Duodenal mucosa (tissue), 2 donors: ENCODE data around the gene ZIC4.

Experiments used
- H3K27ac ChIP-seq: one replicate; pipeline ENCODE4 v1.7.0; 2013; ENCODE audit warnings: low read depth, low read length
- H3K27me3 ChIP-seq, 2 donors: one replicate each; pipeline ENCODE4 v1.7.0; 2013; ENCODE audit warnings: low read length in 2 of 2, control low read depth in 1 of 2; ENCODE audit not compliant: insufficient read depth in 2 of 2, control insufficient read depth in 1 of 2
- H3K36me3 ChIP-seq, 2 donors: one replicate each; pipeline ENCODE4 v1.7.0; 2013; ENCODE audit warnings: low read length in 2 of 2, control low read depth in 1 of 2; ENCODE audit not compliant: insufficient read depth in 2 of 2, control insufficient read depth in 1 of 2
- H3K4me1 ChIP-seq, 2 donors: one replicate each; pipeline ENCODE4 v1.7.0; 2013; ENCODE audit warnings: low read length in 2 of 2, control low read depth in 1 of 2; ENCODE audit not compliant: insufficient read depth in 2 of 2, control insufficient read depth in 1 of 2
- H3K4me3 ChIP-seq, 2 donors: one replicate each; pipeline ENCODE4 v1.7.0; 2013; ENCODE audit warnings: low read length in 2 of 2, low read depth in 1 of 2
- H3K9ac ChIP-seq, 2 donors: one replicate each; pipeline ENCODE4 v1.7.0; 2013; ENCODE audit warnings: low read length in 2 of 2, low read depth in 1 of 2
- H3K9me3 ChIP-seq, 2 donors: one replicate each; pipeline ENCODE4 v1.7.0; 2013; ENCODE audit warnings: low read length in 2 of 2, control low read depth in 1 of 2; ENCODE audit not compliant: control insufficient read depth in 1 of 2

The ZIC4 gene

DNA sequence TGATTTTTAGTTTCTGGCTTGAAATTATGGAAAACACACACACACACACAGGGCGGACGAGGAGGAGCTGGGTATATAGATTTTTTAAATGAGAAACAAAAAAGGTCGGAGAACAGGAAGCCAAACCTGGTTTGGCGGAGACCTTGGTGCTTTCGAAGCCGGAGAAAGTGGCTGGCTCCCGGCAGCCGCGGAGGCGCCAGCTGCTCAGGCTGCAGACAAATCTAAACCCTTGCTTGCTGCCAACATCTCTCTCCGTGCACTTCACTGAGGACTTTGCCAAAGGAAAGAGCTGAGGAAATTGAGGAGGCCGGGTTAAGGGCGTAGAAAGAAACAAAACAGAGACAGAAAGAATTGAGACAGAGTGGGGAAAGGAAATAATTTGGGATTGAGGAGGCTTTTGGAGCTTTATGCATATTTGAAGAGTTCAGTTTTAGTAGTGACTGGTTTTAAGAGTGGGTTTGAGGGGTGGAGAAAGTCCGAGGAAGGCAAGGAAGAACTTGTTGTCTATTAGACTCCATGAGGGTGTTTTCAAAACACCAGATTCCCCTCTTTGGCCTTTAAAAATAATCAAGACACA is 5.0 kb upstream of the ZIC4 start:
- Histone ChIP-seq H3K9me3 (no peaks in the 10 kb centered on the region), H3K4me1 (peaks cover 5 to 9% of the 10 kb centered on the region in 2 donors), H3K36me3 (no peaks in the 10 kb centered on the region), H3K4me3 (peak overlapping the region; percentile 50 to 59), H3K27ac (no peak overlapping the region), H3K9ac (no peak overlapping the region), H3K27me3 (peaks cover 76 to 89% of the 10 kb centered on the region in 2 donors)

DNA sequence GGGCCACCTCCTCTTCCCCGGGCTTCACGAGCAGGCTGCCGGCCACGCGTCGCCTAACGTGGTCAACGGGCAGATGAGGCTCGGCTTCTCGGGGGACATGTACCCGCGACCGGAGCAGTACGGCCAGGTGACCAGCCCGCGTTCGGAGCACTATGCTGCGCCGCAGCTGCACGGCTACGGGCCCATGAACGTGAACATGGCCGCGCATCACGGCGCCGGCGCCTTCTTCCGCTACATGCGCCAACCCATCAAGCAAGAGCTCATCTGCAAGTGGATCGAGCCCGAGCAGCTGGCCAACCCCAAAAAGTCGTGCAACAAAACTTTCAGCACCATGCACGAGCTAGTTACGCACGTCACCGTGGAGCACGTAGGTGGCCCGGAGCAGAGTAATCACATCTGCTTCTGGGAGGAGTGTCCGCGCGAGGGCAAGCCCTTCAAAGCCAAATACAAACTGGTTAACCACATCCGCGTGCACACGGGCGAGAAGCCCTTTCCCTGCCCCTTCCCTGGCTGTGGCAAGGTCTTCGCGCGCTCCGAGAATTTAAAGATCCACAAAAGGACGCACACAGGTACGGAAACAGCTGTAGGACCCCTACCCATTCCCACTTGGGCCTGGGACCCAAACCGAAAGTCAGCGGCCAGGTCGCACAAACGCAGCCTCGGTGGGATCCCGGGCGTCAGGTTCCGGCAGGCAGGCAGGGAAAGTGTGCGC is 4.3 kb upstream of the ZIC4 start:
- H3K9ac ChIP-seq: no peak overlapping the region
- no peaks in the 10 kb centered on the region for H3K36me3 ChIP-seq
- no peaks in the 10 kb centered on the region for H3K9me3 ChIP-seq
- no peak overlapping the region for H3K27ac ChIP-seq
- H3K4me1 ChIP-seq: peaks cover 5 to 9% of the 10 kb centered on the region in 2 donors
- peak overlapping the region; percentile 50 to 59 for H3K4me3 ChIP-seq
- H3K27me3 ChIP-seq: peaks cover 82 to 91% of the 10 kb centered on the region in 2 donors

DNA sequence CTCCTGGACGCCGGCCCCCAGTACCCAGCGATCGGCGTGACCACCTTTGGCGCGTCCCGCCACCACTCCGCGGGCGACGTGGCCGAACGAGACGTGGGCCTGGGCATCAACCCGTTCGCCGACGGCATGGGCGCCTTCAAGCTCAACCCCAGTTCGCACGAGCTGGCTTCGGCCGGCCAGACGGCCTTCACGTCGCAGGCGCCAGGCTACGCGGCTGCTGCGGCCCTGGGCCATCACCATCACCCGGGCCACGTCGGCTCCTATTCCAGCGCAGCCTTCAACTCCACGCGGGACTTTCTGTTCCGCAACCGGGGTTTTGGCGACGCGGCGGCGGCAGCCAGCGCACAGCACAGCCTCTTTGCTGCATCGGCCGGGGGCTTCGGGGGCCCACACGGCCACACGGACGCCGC is 3.8 kb upstream of the ZIC4 start:
- Histone ChIP-seq H3K27ac (no peak overlapping the region), H3K27me3 (peaks cover 88 to 93% of the 10 kb centered on the region in 2 donors), H3K4me1 (peaks cover 5 to 9% of the 10 kb centered on the region in 2 donors), H3K36me3 (no peaks in the 10 kb centered on the region), H3K9me3 (no peaks in the 10 kb centered on the region), H3K9ac (no peak overlapping the region), H3K4me3 (no peak overlapping the region)

DNA sequence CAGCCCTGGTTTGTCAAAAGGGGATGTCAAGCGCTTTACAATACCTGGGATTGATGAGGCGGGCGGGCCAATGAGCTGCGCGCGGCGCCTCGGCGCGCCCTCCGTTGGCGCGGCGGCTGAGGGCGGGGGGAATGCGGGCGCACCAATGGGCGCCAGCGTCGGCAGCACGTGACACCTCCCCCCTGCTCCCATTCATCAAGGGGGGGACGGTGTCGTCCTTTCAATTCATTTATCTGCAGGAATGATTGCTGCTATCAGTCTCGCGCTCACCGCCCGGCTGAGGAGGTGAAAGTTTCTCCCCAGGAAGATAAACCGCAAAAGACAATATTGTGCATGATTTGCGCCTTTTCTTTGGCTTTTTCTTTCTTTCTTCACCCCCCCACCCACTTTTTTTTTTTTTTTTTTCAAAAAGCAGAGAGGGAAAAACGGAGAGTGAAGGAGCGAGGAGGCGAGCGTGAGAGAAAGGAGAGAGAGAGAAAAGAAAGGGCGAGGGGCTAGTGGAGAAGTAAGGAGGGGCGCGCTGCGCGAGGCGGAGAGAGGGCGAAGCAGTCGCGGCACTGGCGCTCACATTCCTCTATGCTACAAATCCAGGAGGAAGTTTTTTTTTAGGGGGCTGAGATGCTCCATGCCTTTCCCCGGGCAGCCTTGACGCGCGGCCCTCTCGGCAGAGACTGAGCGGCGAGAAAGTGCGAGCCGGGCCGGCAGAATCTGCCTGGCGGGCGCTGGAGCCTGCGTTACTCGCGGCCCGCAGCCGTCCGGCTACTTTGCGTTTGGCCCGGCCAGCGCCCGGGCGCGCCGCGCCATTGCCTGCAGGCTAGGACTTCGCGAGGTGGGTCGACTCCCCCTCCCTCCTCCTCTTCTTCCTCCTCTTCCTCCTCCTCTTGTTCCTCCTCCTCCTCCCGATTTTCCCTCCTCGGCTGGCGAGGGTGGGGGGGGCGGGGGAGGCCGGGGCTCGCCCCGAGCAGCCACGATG is 3.1 kb upstream of the ZIC4 start, which contains the start of gene ZIC1:
TSS of gene ZIC1 (plus strand) at position 223 of the 973 bp plus-strand sequence. CDS start at position 971, 748 bp downstream.
- Histone ChIP-seq H3K4me3 (no peak within 1 kb of the TSS), H3K4me1 (peaks cover 5 to 9% of the 10 kb centered on the region in 2 donors), H3K9ac (no peak within 1 kb of the TSS), H3K9me3 (no peaks in the 10 kb centered on the region), H3K36me3 (no peaks in the 10 kb centered on the region), H3K27ac (no peak within 1 kb of the TSS), H3K27me3 (peaks cover 92 to 95% of the 10 kb centered on the region in 2 donors)

DNA sequence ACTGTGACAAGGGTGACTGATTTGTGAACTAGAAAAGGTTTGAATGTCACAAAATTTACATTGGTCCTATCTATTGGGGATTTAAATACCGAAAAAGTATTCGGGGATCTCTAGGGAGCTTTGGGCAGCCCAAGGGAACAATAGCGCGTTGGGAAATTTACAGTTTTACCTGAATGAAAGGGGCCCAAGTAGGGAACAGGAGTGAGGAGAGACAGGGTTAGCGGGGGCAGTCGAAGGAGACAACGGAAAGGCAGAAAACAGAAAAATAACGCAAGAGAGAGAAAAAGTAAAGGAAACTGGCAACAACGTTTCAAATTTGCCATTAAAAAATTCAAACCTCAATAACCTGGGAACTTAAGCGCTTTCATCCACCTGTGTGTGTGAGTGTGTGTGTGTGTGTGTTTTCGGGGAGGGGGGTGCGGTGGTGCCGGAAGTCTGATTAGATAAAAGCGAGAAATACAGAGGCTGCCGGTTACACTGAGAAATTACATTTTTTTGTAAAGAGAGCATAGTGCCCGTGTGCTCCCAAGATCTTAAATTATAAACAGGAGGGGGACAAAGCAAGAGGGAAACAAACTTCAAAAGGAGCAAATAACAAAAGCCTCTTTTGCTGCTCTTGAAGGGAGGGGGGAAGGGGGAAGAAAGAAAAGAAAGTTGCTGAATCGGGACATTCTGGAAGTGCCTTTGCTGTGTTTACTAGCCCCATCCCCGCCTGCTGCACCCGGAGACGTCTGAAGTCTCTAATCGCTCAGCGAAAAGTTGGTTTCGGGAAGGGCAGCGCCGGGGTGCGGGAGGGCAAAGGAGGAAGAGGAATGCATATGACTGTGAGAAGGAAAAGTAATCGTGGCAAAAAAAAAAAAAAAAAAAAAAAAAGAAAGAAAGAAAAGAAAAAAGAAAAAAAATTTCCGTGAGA is 2.1 kb upstream of the ZIC4 start:
- peaks cover 90 to 97% of the 10 kb centered on the region in 2 donors for H3K27me3 ChIP-seq

DNA sequence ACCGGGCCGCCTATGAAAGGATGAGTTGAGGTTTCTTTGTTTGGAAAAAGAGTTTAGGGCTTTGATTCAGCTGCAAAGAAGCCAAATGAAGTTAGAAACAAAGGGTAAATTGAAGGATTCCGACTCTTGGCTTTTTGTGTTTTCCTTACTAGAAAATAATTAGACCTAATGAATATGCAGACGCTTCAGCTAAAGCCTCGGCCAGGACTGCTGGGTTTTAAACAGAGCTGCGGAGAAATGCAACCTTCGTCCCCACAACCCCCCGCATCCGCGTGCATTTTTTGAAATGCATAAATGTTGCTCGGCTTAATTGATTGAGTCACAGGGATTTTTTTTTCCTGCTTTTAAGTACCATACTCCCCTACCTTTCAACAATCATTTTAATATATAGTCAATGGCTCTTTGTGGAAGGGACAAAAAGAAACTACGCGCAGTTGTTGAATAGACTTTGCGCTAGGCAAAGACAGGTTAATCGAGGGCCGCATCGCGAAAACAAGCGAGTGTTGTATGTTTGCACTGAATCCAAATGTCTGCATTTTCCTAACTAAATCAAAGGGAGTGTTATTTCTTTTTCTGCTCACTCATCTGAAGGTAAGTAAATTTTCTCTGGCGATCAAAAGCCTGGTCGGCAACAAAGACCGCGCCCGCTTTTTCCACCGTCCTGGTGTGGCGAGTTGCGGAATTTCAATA is 1.3 kb upstream of the ZIC4 start:
- H3K9ac ChIP-seq: no peak overlapping the region
- H3K27ac ChIP-seq: no peak overlapping the region
- H3K4me1 ChIP-seq: peaks cover 0 to 5% of the 10 kb centered on the region in 2 donors
- no peak overlapping the region for H3K4me3 ChIP-seq
- no peaks in the 10 kb centered on the region for H3K36me3 ChIP-seq
- H3K9me3 ChIP-seq: no peaks in the 10 kb centered on the region
- peaks cover 82 to 93% of the 10 kb centered on the region in 2 donors for H3K27me3 ChIP-seq

More for the DNA sequence above, 2.1 kb upstream of the ZIC4 start:
- H3K4me1 ChIP-seq: peaks cover 5 to 7% of the 10 kb centered on the region in 2 donors
- no peak overlapping the region for H3K9ac ChIP-seq
- no peak overlapping the region for H3K27ac ChIP-seq
- H3K9me3 ChIP-seq: no peaks in the 10 kb centered on the region
- no peaks in the 10 kb centered on the region for H3K36me3 ChIP-seq
- H3K4me3 ChIP-seq: no peak overlapping the region

DNA sequence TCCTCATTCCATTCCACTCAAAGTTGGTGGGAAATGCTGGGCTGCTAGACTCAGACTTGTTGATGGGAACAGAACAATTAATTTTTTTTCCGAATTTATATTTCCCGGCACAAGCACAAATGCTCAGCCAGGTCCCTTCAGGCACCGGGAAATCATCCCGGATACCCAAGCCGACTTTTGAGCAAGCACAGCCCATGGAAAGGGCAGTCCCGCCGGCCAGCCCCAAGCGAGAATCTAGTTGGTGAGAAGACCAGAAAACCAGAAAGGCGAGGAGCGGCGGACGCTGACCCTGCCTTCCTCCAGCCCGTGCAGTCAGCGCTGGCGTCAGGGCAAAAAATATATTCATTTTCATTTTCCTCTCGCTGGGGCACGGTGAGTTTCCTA is 763 bp upstream of the ZIC4 start:
- Histone ChIP-seq H3K27ac (no peak overlapping the region), H3K27me3 (peaks cover 76 to 91% of the 10 kb centered on the region in 2 donors), H3K9me3 (no peaks in the 10 kb centered on the region), H3K9ac (no peak overlapping the region), H3K4me1 (peaks cover 0 to 5% of the 10 kb centered on the region in 2 donors), H3K36me3 (no peaks in the 10 kb centered on the region), H3K4me3 (no peak overlapping the region)

DNA sequence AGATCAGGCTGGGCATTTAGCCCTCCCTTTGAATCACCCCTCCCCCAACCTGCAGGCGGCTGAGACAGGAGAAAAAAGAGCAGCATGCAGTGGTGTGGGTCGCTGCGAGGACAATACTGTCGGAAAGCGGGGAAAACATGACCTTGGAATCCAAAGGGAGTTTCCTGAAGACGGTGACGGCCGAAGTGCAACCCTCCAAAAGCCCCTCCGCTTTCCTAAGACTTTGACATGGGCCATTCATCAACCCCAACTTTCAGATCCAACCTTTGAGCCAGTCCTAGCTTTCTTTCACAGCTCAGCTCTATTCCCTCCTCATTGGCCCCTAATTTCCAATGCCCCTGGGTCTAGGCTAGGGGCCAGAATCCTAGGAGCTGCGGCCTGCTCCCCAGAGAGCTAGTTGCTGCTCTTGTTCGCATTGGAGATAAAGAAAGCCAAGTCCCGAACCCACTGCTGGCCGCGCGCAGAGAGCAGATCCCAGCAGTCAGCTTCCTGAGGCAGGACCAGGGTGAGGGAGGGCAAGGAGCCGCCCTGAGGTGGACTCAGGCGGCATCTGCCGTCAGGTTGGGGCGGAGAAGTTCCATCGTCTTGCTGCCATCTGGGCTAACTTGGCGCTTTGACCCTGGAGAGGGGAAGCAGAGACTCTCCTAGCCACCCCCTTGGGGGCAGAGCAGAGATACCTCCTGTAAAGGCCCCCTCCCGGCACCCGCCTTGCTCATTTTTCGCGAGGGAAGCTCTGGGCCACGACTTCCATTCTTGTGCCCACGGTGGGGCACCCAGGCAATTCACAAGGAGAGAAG is 914 bp downstream of the ZIC4 start:
- no peak overlapping the region for H3K4me3 ChIP-seq
- H3K27me3 ChIP-seq: peaks cover 63 to 83% of the 10 kb centered on the region in 2 donors
- no peak overlapping the region for H3K9ac ChIP-seq
- no peaks in the 10 kb centered on the region for H3K36me3 ChIP-seq
- H3K9me3 ChIP-seq: no peaks in the 10 kb centered on the region
- no peak overlapping the region for H3K27ac ChIP-seq
- no peaks in the 10 kb centered on the region for H3K4me1 ChIP-seq
